ENCODE results near the gene PRKCB. TPM values are rescaled to one million over a fixed set of nuclear protein-coding genes. Genes with fewer than 3 reads are reported as not detected.

PRKCB gene
- total RNA-seq, 1 experiment from 2014 or later, result under 0.01 TPM

GRCh38 chr16:24165273-24165672 lies 329.5 kb downstream of the PRKCB start:
- no peak for DNase-seq (ENCODE audit: low spot score)

GRCh38 chr16:24166661-24167528 lies 331.1 kb downstream of the PRKCB start:
- no peak for DNase-seq (ENCODE audit: low spot score)

- no peak for DNase-seq (ENCODE audit: low spot score)
These were observed 333.1 kb downstream of the PRKCB start for GRCh38 chr16:24168856-24169255.

- DNase-seq (ENCODE audit: low spot score), result no peak
These were observed 334.6 kb downstream of the PRKCB start for GRCh38 chr16:24170407-24170806.

- DNase-seq (ENCODE audit: low spot score), result no peak
These were observed 338.7 kb downstream of the PRKCB start for GRCh38 chr16:24174504-24174903.

GRCh38 chr16:24174957-24175356 lies 339.2 kb downstream of the PRKCB start:
- DNase-seq (ENCODE audit: low spot score), result no peak

GRCh38 chr16:24178496-24178895 lies 342.7 kb downstream of the PRKCB start:
- DNase-seq (ENCODE audit: low spot score), result no peak

GRCh38 chr16:24180451-24180850 lies 344.7 kb downstream of the PRKCB start:
- no peak for DNase-seq (ENCODE audit: low spot score)

GRCh38 chr16:24188021-24188542 lies 352.3 kb downstream of the PRKCB start:
- DNase-seq (ENCODE audit: low spot score), result no peak

GRCh38 chr16:24188751-24189318 lies 353.1 kb downstream of the PRKCB start:
- no peak for DNase-seq (ENCODE audit: low spot score)

GRCh38 chr16:24189941-24190340 lies 354.2 kb downstream of the PRKCB start:
- no peak for DNase-seq (ENCODE audit: low spot score)

GRCh38 chr16:24191876-24192402 lies 356.2 kb downstream of the PRKCB start:
- no peak for DNase-seq (ENCODE audit: low spot score)

GRCh38 chr16:24195221-24195620 lies 359.4 kb downstream of the PRKCB start:
- no peak for DNase-seq (ENCODE audit: low spot score)

- no peak for DNase-seq (ENCODE audit: low spot score)
These were observed 363.2 kb downstream of the PRKCB start for GRCh38 chr16:24198807-24199533.

- no peak for DNase-seq (ENCODE audit: low spot score)
These were observed 367.9 kb downstream of the PRKCB start for GRCh38 chr16:24203675-24204074.

GRCh38 chr16:24204150-24204665 lies 368.4 kb downstream of the PRKCB start:
- no peak for DNase-seq (ENCODE audit: low spot score)

GRCh38 chr16:24206926-24207325 lies 371.1 kb downstream of the PRKCB start:
- DNase-seq (ENCODE audit: low spot score), result no peak

GRCh38 chr16:24208710-24209109 lies 372.9 kb downstream of the PRKCB start:
- DNase-seq (ENCODE audit: low spot score), result no peak

- DNase-seq (ENCODE audit: low spot score), result no peak
These were observed 379.2 kb downstream of the PRKCB start for GRCh38 chr16:24214992-24215391.

GRCh38 chr16:24216961-24217360 lies 381.2 kb downstream of the PRKCB start:
- no peak for DNase-seq (ENCODE audit: low spot score)

- DNase-seq (ENCODE audit: low spot score), result no peak
These were observed 381.7 kb downstream of the PRKCB start for GRCh38 chr16:24217461-24217860.

GRCh38 chr16:24218299-24218698 lies 382.5 kb downstream of the PRKCB start:
- DNase-seq (ENCODE audit: low spot score), result no peak
